ES-I3 (cell line): ENCODE data around the gene UBE2V1.

Experiments used
- H3K36me3 ChIP-seq: 2 replicates; pipeline ENCODE4 v1.6.1; 2013; ENCODE audit warnings: mild to moderate bottlenecking, low read length, control low read depth, moderate library complexity; ENCODE audit not compliant: insufficient read depth
- H3K4me1 ChIP-seq: 2 replicates; pipeline ENCODE4 v1.6.1; 2013; ENCODE audit warnings: mild to moderate bottlenecking, control low read depth, low read length; ENCODE audit not compliant: insufficient read depth
- H3K9ac ChIP-seq: 2 replicates; pipeline ENCODE4 v1.6.1; 2013; ENCODE audit warnings: low read depth, mild to moderate bottlenecking, low read length, moderate library complexity
- H3K9me3 ChIP-seq: 2 replicates; pipeline ENCODE4 v1.6.1; 2013; ENCODE audit warnings: mild to moderate bottlenecking, low read length, moderate library complexity; ENCODE audit not compliant: control insufficient read depth, insufficient read depth

UBE2V1 gene

DNA sequence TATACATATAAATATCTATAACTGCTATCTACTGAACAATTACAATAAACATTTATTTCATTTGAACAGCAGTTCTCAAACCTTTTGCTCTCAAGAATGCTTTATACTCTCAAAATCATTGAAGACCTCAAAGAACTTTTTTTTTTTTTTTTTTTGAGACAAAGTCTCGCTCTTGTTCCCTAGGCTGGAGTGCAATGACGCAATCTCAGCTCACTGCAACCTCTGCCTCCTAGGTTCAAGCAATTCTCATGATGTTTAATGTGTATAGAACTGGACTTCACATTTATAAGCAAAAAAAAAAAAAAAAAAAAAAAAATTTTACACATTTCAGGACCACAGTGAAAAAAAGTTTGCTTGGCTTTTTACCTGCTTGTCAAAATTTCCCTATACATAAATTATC lies 11.7 kb downstream of the UBE2V1 start:
- Histone ChIP-seq H3K9me3 (no peaks in the 10 kb centered on the region), H3K4me1 (peaks cover 30% of the 10 kb centered on the region), H3K36me3 (peaks cover 3% of the 10 kb centered on the region; the same call in 1 of the 2 replicates), H3K9ac (no peak overlapping the region)

DNA sequence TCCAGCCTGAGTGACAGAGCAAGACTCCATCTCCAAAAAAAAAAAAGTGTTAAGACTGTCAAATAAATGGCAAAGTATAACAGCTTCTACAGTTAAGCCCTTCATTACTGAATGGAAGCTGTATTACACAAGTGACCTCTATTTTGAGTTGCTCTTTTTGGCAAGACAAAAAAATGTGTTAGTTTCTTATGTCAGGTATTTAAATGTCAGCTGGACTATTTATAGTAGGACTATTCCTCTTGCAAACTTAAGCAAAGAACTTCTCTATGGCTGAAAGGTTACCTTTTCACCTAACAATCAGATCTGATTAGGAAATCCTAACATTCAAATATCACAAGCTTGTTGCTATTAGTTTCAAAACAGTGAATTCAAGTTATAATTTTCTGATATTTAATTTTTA lies 12.4 kb downstream of the UBE2V1 start:
- H3K9me3 ChIP-seq: no peaks in the 10 kb centered on the region
- peaks cover 30% of the 10 kb centered on the region for H3K4me1 ChIP-seq
- peaks cover 3% of the 10 kb centered on the region; the same call in 1 of the 2 replicates for H3K36me3 ChIP-seq
- no peak overlapping the region for H3K9ac ChIP-seq

DNA sequence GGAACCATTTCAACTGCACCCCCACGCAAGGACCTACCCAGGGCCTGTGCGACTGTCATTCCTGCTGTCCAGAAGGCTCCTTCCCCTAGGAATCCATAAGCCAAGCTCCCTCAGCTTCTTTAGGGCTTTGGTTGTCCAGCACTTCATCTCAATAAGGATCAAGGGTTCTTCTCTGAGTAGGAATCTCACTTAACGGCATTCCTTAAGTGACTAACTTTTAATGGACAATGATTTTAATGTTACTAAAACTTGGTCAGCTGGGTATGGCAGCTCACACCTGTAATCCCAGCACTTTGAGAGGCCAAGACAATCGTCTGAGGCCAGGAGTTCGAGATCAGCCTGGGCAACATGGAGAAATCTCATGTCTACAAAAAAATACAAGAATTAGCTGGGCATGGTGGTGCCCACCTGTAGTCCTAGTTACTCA lies 13.4 kb downstream of the UBE2V1 start:
- H3K36me3 ChIP-seq: peaks cover 3% of the 10 kb centered on the region; the same call in 1 of the 2 replicates
- no peaks in the 10 kb centered on the region for H3K9me3 ChIP-seq
- H3K9ac ChIP-seq: no peak overlapping the region
- H3K4me1 ChIP-seq: peaks cover 30% of the 10 kb centered on the region

DNA sequence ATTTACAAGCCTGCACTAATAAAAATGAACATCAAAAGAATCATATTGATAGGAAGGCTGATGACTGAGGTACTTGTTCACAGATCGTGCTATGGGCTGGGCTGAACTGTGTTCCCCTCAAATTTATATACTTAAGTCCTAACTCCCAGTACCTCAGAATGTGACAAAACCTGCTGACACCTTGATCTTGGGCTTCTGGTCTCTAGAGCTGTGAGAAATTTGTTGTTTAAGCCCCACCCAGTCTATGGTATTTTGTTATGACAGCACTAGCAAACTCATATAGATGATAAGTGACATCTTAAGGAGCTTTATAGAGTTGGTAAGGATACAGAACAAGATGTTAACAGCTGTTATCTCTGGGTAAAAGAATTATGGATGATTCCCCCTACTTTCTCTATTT lies 13.8 kb downstream of the UBE2V1 start:
- Histone ChIP-seq H3K9me3 (no peaks in the 10 kb centered on the region), H3K9ac (no peak overlapping the region), H3K4me1 (peaks cover 30% of the 10 kb centered on the region), H3K36me3 (peaks cover 3% of the 10 kb centered on the region; the same call in 1 of the 2 replicates)

GRCh38 chr20:50098259-50098658 lies 14.7 kb downstream of the UBE2V1 start:
- Histone ChIP-seq H3K4me1 (peaks cover 30% of the 10 kb centered on the region), H3K36me3 (peaks cover 6% of the 10 kb centered on the region), H3K9me3 (no peaks in the 10 kb centered on the region), H3K9ac (no peak overlapping the region)

- no peak overlapping the region for H3K9ac ChIP-seq
- H3K9me3 ChIP-seq: no peaks in the 10 kb centered on the region
- H3K4me1 ChIP-seq: peaks cover 26% of the 10 kb centered on the region
- H3K36me3 ChIP-seq: peaks cover 8% of the 10 kb centered on the region
Measured at GRCh38 chr20:50097843-50098242, 15.1 kb downstream of the UBE2V1 start.

DNA sequence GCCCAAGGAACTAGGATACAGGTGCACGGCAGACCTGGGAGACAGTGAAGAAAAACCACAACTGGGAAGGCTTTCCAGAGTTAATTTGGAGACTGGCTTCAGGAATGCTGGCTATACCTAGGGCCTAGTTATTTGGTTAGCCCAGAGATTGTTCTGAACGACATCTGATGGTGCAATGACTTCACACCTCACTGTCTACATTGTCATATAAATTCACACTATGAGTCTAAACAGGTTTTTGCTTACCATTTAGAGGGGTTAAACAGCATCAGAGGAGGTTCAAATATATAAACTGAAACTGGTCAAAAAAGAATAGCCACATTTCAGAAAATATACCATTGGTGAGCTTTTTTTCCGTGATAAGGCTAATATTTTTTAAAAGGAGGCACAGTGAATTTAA lies 16.7 kb downstream of the UBE2V1 start:
- Histone ChIP-seq H3K9me3 (no peaks in the 10 kb centered on the region), H3K9ac (no peak overlapping the region), H3K36me3 (peaks cover 8% of the 10 kb centered on the region), H3K4me1 (peaks cover 16% of the 10 kb centered on the region)

GRCh38 chr20:50095476-50096078 lies 17.4 kb downstream of the UBE2V1 start:
- Histone ChIP-seq H3K9me3 (no peaks in the 10 kb centered on the region), H3K9ac (no peak overlapping the region), H3K4me1 (peaks cover 16% of the 10 kb centered on the region), H3K36me3 (peaks cover 8% of the 10 kb centered on the region)

DNA sequence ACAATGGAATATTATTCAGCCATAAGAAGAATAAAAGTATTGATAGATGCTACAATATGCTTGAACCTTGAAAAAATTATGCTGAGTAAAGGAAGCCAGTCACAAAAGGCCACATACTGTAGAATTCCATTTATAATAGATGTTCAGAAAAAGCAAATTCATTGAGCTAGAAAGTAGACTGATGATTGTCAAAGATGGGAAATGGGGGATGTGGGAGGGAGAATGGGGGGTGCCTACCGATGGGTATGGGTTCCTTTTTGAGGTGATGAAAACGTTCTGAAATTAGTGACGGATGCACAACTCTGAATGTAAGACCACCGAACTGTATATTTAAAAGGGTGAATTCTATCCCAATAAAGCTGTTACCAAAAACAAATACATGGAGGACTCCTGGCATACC lies 18.4 kb downstream of the UBE2V1 start:
- H3K9ac ChIP-seq: no peak overlapping the region
- no peaks in the 10 kb centered on the region for H3K9me3 ChIP-seq
- peaks cover 8% of the 10 kb centered on the region for H3K36me3 ChIP-seq

GRCh38 chr20:50093240-50093639 lies 19.7 kb downstream of the UBE2V1 start:
- Histone ChIP-seq H3K9me3 (no peaks in the 10 kb centered on the region), H3K4me1 (peaks cover 2% of the 10 kb centered on the region; the same call in 1 of the 2 replicates), H3K36me3 (peaks cover 8% of the 10 kb centered on the region), H3K9ac (no peak overlapping the region)

More for the DNA sequence above, 18.4 kb downstream of the UBE2V1 start:
- H3K4me1 ChIP-seq: peaks cover 14% of the 10 kb centered on the region

DNA sequence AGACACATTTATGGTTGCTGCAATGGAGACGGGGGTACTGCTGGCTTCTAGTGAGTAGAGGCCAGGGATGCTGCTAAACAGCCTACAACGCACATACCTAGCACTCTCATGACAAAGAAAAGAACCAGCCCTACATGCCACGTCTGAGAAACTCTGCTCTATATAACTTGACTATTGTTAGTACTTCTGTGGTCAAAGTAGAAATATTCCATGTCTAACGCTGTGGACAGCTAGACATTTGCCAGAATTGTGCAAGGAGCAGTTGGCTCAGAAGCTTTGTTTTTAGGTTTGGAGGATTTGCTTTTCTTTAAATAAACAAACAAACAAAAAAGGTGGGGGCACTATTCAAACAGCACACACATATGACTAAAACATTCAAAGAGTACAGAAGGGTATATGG lies 20.5 kb downstream of the UBE2V1 start:
- H3K4me1 ChIP-seq: peaks cover 4% of the 10 kb centered on the region; the same call in 1 of the 2 replicates
- H3K9ac ChIP-seq: no peak overlapping the region
- no peaks in the 10 kb centered on the region for H3K9me3 ChIP-seq
- peaks cover 8% of the 10 kb centered on the region for H3K36me3 ChIP-seq

DNA sequence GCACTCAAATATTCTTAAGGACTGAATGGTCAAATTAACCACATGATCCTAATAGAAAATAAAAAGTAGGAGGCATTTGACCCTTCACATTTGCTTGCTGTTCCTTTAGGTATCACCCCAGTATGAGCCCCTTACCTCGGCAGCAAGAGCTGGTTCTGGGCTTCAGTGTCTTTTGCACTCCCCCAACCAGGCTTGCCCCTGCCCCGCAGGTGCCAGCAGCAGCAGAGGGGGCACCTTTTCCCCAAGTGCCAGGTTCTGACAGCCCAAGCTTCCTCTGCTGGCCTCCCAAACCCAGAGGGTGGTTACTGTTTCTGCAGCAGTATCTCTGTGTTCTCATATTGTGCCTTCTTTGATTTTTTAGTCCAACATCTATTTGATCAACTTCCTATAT lies 23.2 kb downstream of the UBE2V1 start:
- no peak overlapping the region for H3K9ac ChIP-seq

GRCh38 chr20:50089140-50089786 lies 23.7 kb downstream of the UBE2V1 start:
- no peaks in the 10 kb centered on the region for H3K9me3 ChIP-seq
- H3K9ac ChIP-seq: no peak overlapping the region
- H3K4me1 ChIP-seq: peaks cover 21% of the 10 kb centered on the region
- H3K36me3 ChIP-seq: peaks cover 5% of the 10 kb centered on the region; the same call in 1 of the 2 replicates

More for the DNA sequence above, 23.2 kb downstream of the UBE2V1 start:
- H3K36me3 ChIP-seq: peaks cover 5% of the 10 kb centered on the region; the same call in 1 of the 2 replicates
- peaks cover 21% of the 10 kb centered on the region for H3K4me1 ChIP-seq
- no peaks in the 10 kb centered on the region for H3K9me3 ChIP-seq

DNA sequence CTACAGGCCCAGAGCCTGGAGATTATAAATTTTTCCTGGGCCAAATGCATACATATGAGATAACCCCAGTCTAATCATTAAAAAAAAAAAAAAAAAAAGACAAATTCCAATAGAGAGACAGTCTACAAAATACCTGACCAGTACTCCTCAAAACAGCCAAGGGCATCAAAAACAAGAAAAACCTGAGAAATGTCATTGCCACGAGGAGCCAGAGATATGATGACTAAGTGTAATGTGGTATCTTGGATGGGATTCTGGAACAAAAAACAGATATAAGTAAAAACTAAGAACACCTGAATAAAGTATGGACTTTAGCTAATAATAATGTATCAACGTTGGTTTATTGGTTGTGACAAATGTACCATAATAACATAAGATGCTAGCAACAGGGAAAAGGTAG lies 24.9 kb downstream of the UBE2V1 start:
- H3K36me3 ChIP-seq: peaks cover 11% of the 10 kb centered on the region
- no peaks in the 10 kb centered on the region for H3K9me3 ChIP-seq
- H3K4me1 ChIP-seq: peaks cover 21% of the 10 kb centered on the region
- no peak overlapping the region for H3K9ac ChIP-seq
